Measurements from ENCODE around the gene AURKAIP1. TPM values are rescaled to one million over a fixed set of nuclear protein-coding genes. Genes with fewer than 3 reads are reported as not detected.

Gene AURKAIP1
- total and polyA plus RNA-seq, 9 of the 15 experiments (the other 6 are each of a cell fraction or from before 2014, with no cell fraction given), result 7.8 to 478 (median 92.0) TPM

DNA sequence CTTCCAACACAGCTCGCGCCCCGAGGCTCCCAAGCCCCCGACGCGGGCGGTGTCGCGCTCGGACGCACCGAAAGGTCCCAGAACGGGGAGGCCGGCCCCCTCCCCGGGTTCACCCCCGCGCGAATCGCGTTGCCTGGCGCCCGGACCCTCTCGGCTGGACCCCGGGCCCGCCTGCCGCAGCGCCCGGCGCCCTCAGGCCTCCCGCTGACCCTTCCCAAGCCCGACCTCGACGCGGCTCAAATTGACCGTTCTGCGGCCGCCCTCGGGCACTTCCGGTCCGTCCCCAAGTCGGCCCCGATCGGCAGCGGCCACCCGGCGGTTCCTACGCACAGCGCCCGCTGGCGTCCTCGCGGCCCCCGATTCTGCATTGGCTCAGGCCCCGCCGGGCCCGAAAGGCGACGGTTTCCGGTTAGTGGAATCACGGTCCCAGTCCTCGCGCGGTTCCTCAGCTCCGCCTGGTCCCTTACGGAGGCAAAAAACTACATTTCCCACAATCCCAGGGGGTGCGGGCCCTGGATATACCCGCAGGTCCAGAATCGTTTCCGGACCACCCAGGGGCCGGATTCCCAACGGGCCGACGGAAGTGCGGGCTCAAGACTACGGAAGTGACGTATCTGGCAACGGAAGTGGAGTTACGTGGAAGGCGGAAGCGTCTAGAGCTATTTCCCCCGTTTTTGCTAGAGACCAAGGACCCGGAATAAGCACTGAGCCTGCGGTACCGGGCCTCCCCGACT, at the start of gene AURKAIP1 (continued):
- no peak for TF ChIP-seq REST (IDR thresholded peaks at IDR 0.05; ENCODE audit: borderline replicate concordance)
- peak; percentile 71 for TF ChIP-seq REST (CRISPR knock-in tag; IDR thresholded peaks at IDR 0.05; ENCODE audit: low read depth)
- peak; percentile 63; the same call in 1 of the 2 replicates for TF ChIP-seq PHB (CRISPR knock-in tag; IDR thresholded peaks at IDR 0.05)
- TF ChIP-seq BRD9 (IDR thresholded peaks at IDR 0.05; ENCODE audit: low read depth, partially characterized antibody), result no peak
- no peak for TF ChIP-seq ZNF121 (CRISPR knock-in tag; conservative IDR thresholded peaks at IDR 0.05)
- TF ChIP-seq SP2 (IDR thresholded peaks at IDR 0.05; ENCODE audit: extremely low read depth, low read depth, low read length, poor library complexity, severe bottlenecking), result no peak
- TF ChIP-seq SIN3A (IDR thresholded peaks at IDR 0.05; ENCODE audit: borderline replicate concordance in 2 of 2, control insufficient read depth in 1 of 2, low read depth in 2 of 2, low read length in 2 of 2), result peak; percentile 74 to 84; a peak in 3 of 4 replicates
- peak; percentile 59; the same call in 1 of the 2 replicates for TF ChIP-seq ZNF707 (CRISPR knock-in tag; conservative IDR thresholded peaks at IDR 0.05)
- no peak for TF ChIP-seq ZNF592 (IDR thresholded peaks at IDR 0.05)
- peak; percentile 98 for TF ChIP-seq NR2C1 (IDR thresholded peaks at IDR 0.05)
- TF ChIP-seq NR2C1 (tag; IDR thresholded peaks at IDR 0.05), result peak; percentile 99
- TF ChIP-seq PRPF4 (IDR thresholded peaks at IDR 0.05; ENCODE audit: insufficient read depth, low read depth, low read length, poor library complexity, severe bottlenecking), result no peak
- TF ChIP-seq GATAD2A (IDR thresholded peaks at IDR 0.05), result peak; percentile 93
- no peak for TF ChIP-seq POLR3A (IDR thresholded peaks at IDR 0.05; ENCODE audit: borderline replicate concordance, extremely low read depth, insufficient read depth, insufficient read length)

Data from K562 (cell line).